GM21381 (cell line): ENCODE results near the gene CARMIL1.

Source experiments
- ATAC-seq: cut with Tn5 transposase; IDR thresholded peaks from one replicate; pipeline ENCODE4 v1.9.1; 2021; ENCODE audit warnings: mild to moderate bottlenecking, moderate library complexity; ENCODE audit not compliant: unreplicated experiment

CARMIL1 gene

GRCh38 chr6:25599516-25600085 lies 320.4 kb downstream of the CARMIL1 start:
- ATAC-seq, result no peak

GRCh38 chr6:25601800-25602673 lies 322.9 kb downstream of the CARMIL1 start:
- no peak for ATAC-seq

GRCh38 chr6:25602674-25602982 lies 323.5 kb downstream of the CARMIL1 start:
- no peak for ATAC-seq

- ATAC-seq, result no peak
Measured at GRCh38 chr6:25603251-25603650, 324.1 kb downstream of the CARMIL1 start.

- no peak for ATAC-seq
Measured at GRCh38 chr6:25606151-25606550, 327.0 kb downstream of the CARMIL1 start.

- no peak for ATAC-seq
Measured at GRCh38 chr6:25608558-25609174, 329.5 kb downstream of the CARMIL1 start.

GRCh38 chr6:25612666-25613065 lies 333.5 kb downstream of the CARMIL1 start:
- no peak for ATAC-seq

- no peak for ATAC-seq
Measured at GRCh38 chr6:25613415-25613814, 334.2 kb downstream of the CARMIL1 start.

- ATAC-seq, result no peak
Measured at GRCh38 chr6:25614052-25614451, 334.9 kb downstream of the CARMIL1 start.

GRCh38 chr6:25615471-25615870 lies 336.3 kb downstream of the CARMIL1 start:
- ATAC-seq, result no peak

GRCh38 chr6:25617997-25618396 lies 338.8 kb downstream of the CARMIL1 start:
- ATAC-seq, result no peak

GRCh38 chr6:25619217-25619616 lies 340.0 kb downstream of the CARMIL1 start:
- ATAC-seq, result no peak

- no peak for ATAC-seq
Measured at GRCh38 chr6:25620391-25620790, 341.2 kb downstream of the CARMIL1 start.

- no peak for ATAC-seq
Measured at GRCh38 chr6:25623065-25623464, 343.9 kb downstream of the CARMIL1 start.

- ATAC-seq, result no peak
Measured at GRCh38 chr6:25623879-25624278, 344.7 kb downstream of the CARMIL1 start.

- no peak for ATAC-seq
Measured at GRCh38 chr6:25627001-25627400, 347.8 kb downstream of the CARMIL1 start.

GRCh38 chr6:25628471-25629197 lies 349.5 kb downstream of the CARMIL1 start:
- ATAC-seq, result no peak

GRCh38 chr6:25629198-25629576 lies 350.0 kb downstream of the CARMIL1 start:
- no peak for ATAC-seq

GRCh38 chr6:25630508-25631278 lies 351.5 kb downstream of the CARMIL1 start:
- no peak for ATAC-seq

- ATAC-seq, result no peak
Measured at GRCh38 chr6:25635886-25636317, 356.7 kb downstream of the CARMIL1 start.

GRCh38 chr6:25637211-25637610 lies 358.0 kb downstream of the CARMIL1 start:
- ATAC-seq, result no peak
